OCI-LY3 (cell line): ENCODE results near the gene CD300LG.

Experiments used
- CTCF ChIP-seq: fragments of 200-600, 300-600 bp; sonication (generic); IDR thresholded peaks from 2 replicates; pipeline ENCODE4 v1.5.1; 2014; ENCODE audit warnings: antibody characterized with exemption, low read length, low read depth
- EZH2phosphoT487 ChIP-seq: fragments of 200-600 bp; shearing (Covaris generic); IDR thresholded peaks from 2 replicates; pipeline ENCODE4 v1.6.1; 2018; ENCODE audit warnings: antibody characterized with exemption, mixed run types, low read depth

DNA sequence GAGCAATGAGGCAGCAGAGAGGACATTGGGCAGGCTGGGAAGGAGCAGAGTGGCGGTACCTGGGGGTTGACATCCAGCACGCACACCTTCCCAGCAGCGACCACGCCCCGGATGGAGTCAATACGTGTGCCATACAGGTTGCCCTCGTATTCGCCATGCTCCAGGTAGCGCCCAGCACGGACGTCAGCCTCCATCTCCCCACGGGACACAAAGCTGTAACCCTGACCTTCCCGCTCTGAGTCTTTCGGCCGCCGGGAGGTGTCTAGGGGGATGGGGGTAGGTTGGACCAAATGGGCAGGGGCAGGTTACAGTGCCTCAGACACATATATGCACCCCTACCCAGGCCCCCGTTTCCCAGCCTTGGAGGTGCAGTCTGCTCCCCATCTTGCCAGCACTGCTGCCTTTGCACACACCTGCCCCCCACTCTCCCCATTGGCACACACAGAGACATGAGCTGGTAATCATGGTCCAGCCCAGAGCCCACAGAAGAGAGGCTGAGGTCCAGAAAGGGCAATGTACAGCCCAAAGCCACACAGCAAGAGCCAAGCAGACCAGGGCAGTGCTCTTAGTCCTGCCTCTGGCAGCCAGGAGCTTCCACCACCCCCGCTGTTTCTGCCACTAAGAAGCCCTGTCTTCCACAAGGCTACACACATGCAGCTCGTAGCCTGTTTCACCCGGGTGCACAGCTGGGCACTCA lies 32.9 kb downstream of the CD300LG start:
- TF ChIP-seq CTCF (no peak), EZH2phosphoT487 (no peak)
